VCaP (cell line): ENCODE measurements around the gene PREX1.
"Not testable (repeated sequence)": the region's sequence is repeated elsewhere in the genome, so short reads cannot be mapped to it uniquely, and the experiment has no call there.

Source experiments
- H3K27ac ChIP-seq: fragments of 450-650 bp; 2 replicates; pipeline ENCODE4 v1.5.1; 2017
- TF ChIP-seq, protein P1 (sequence below): fragments of 450-650 bp; conservative IDR thresholded peaks from 2 replicates; pipeline ENCODE4 v1.5.1; 2017; ENCODE audit warnings: mild to moderate bottlenecking, moderate library complexity

The PREX1 gene

DNA sequence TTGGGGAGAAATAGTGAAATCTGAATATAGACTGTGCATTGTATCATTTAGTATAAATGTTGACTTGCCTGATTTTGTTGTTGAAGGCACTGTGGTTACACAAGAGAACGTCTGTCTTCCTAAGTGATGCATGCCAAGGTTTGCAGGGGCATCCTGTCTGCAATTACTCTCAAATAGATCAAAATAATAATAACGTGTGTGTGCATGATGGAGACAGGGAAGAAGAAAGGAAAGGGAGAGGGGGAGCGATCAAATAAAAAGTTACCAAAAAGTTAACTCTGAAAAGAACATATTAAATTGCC is 14.4 kb downstream of the PREX1 start:
- H3K27ac ChIP-seq = no peak overlapping the region
- TF ChIP-seq, protein P1, sequence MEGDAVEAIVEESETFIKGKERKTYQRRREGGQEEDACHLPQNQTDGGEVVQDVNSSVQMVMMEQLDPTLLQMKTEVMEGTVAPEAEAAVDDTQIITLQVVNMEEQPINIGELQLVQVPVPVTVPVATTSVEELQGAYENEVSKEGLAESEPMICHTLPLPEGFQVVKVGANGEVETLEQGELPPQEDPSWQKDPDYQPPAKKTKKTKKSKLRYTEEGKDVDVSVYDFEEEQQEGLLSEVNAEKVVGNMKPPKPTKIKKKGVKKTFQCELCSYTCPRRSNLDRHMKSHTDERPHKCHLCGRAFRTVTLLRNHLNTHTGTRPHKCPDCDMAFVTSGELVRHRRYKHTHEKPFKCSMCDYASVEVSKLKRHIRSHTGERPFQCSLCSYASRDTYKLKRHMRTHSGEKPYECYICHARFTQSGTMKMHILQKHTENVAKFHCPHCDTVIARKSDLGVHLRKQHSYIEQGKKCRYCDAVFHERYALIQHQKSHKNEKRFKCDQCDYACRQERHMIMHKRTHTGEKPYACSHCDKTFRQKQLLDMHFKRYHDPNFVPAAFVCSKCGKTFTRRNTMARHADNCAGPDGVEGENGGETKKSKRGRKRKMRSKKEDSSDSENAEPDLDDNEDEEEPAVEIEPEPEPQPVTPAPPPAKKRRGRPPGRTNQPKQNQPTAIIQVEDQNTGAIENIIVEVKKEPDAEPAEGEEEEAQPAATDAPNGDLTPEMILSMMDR = no peak

GRCh38 chr20:48812600-48813445 is 15.0 kb downstream of the PREX1 start:
- TF ChIP-seq, protein P1 = no peak
- H3K27ac ChIP-seq = no peak overlapping the region

DNA sequence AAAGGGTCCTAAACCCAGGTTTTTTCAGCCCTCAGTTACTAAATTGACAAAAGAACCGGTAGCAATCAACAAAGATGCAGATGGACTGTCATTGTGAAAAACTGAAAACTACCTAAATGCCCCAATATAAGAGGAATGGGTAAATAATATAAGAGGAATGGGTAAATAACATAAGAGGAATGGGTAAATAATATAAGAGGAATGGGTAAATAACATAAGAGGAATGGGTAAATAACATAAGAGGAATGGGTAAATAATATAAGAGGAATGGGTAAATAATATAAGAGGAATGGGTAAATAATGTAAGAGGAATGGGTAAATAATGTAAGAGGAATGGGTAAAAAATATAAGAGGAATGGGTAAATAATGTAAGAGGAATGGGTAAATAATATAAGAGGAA is 15.7 kb downstream of the PREX1 start:
- not testable (repeated sequence) for H3K27ac ChIP-seq

GRCh38 chr20:48809673-48810072 is 18.1 kb downstream of the PREX1 start:
- TF ChIP-seq, protein P1 = no peak
- H3K27ac ChIP-seq = no peak overlapping the region

GRCh38 chr20:48808382-48809034 is 19.3 kb downstream of the PREX1 start:
- TF ChIP-seq, protein P1 = no peak
- no peak overlapping the region for H3K27ac ChIP-seq

DNA sequence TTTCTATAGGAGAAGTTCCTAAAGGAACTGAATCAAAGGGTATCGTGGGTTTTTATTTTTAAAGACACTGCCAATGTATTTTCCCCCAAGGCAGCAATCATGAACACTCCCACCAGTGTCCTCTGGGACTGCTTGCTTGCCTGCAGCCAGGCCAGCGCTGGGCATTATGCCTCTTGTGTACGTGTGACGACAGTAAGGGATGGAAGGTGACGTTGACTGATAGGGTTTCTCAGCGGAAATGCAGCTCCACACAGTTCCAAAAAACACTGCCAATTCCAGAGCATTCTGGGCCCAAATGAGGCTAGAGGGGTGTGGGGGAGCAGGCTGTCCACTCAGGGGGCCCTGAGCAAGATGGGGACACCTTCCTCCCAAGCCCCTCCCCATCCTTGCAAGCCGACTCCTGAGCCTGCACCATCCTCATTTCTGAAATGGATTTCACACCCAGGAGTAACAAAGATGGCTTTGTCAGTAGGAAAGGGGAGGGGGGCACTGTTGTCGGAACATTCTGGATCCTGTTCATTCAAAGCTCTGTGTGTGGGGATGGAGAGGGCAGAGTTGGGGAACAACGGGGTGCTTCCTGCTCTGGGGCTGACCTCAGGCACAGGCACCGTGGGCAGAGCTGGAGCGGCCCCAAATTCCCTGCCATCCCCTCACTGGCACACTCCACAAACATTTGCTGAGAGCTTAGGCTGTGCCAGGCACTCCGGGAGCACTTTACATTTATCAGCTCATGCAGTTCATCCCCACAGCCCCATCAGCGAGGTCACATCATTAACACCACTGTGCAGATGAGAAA is 20.0 kb downstream of the PREX1 start:
- TF ChIP-seq, protein P1 = no peak
- H3K27ac ChIP-seq = no peak overlapping the region

GRCh38 chr20:48807051-48807450 is 20.7 kb downstream of the PREX1 start:
- no peak overlapping the region for H3K27ac ChIP-seq
- TF ChIP-seq, protein P1 = no peak
